RWPE2 (cell line): Measurements from ENCODE around the gene MIEN1.

ENCODE experiments used
- ATAC-seq: fragments of 200-7000 bp; cut with Tn5 transposase; 3 replicates; pipeline ENCODE4 v1.9.1; 2021; ENCODE audit warnings: low read depth
- DNase-seq: peaks from one replicate; pipeline ENCODE4 v3.0.0-alpha.2; 2020; ENCODE audit warnings: low spot score
- H3K27ac ChIP-seq: fragments of 450-650 bp; 2 replicates; pipeline ENCODE4 v1.5.1; 2017; ENCODE audit warnings: mild to moderate bottlenecking; ENCODE audit not compliant: poor library complexity, severe bottlenecking
- H3K27me3 ChIP-seq: fragments of 250-450 bp; sonication (Bioruptor Pico); 2 replicates; pipeline ENCODE4 v1.5.1; 2021; ENCODE audit warnings: mild to moderate bottlenecking, moderate library complexity; ENCODE audit not compliant: insufficient read depth, poor library complexity, severe bottlenecking
- H3K36me3 ChIP-seq: fragments of 250-450 bp; sonication (Bioruptor Pico); 2 replicates; pipeline ENCODE4 v1.5.1; 2020; ENCODE audit warnings: low read depth, mild to moderate bottlenecking, moderate library complexity
- H3K4me1 ChIP-seq: fragments of 250-450 bp; sonication (Bioruptor Pico); 2 replicates; pipeline ENCODE4 v1.5.1; 2021; ENCODE audit warnings: mild to moderate bottlenecking, moderate library complexity; ENCODE audit not compliant: insufficient read depth, poor library complexity, severe bottlenecking
- H3K4me3 ChIP-seq: fragments of 250-450 bp; sonication (Bioruptor Pico); 2 replicates; pipeline ENCODE4 v1.5.1; 2021; ENCODE audit warnings: mild to moderate bottlenecking, moderate library complexity; ENCODE audit not compliant: severe bottlenecking
- H3K9me3 ChIP-seq: fragments of 250-450 bp; sonication (Bioruptor Pico); 2 replicates; pipeline ENCODE4 v1.5.1; 2021; ENCODE audit warnings: mild to moderate bottlenecking, moderate library complexity; ENCODE audit not compliant: severe bottlenecking
- TF ChIP-seq, protein P1 (sequence below): fragments of 450-650 bp; IDR thresholded peaks from one replicate; pipeline ENCODE4 v1.5.1; 2017; ENCODE audit warnings: mild to moderate bottlenecking, moderate library complexity; ENCODE audit not compliant: poor library complexity, severe bottlenecking

Gene MIEN1

GRCh38 chr17:39756380-39757079, 26.2 kb upstream of the MIEN1 start:
- ATAC-seq, result no peak
- H3K4me1 ChIP-seq, result no peaks in the 10 kb centered on the region
- no peak overlapping the region for H3K27ac ChIP-seq

GRCh38 chr17:39755554-39756379, 25.4 kb upstream of the MIEN1 start:
- ATAC-seq (no peak), DNase-seq (no peak)
- Histone ChIP-seq H3K27me3 (no peaks in the 10 kb centered on the region), H3K4me1 (peaks cover under 1% of the 10 kb centered on the region), H3K36me3 (no peaks in the 10 kb centered on the region), H3K27ac (no peak overlapping the region), H3K9me3 (no peaks in the 10 kb centered on the region), H3K4me3 (no peak overlapping the region)
- TF ChIP-seq, protein P1, sequence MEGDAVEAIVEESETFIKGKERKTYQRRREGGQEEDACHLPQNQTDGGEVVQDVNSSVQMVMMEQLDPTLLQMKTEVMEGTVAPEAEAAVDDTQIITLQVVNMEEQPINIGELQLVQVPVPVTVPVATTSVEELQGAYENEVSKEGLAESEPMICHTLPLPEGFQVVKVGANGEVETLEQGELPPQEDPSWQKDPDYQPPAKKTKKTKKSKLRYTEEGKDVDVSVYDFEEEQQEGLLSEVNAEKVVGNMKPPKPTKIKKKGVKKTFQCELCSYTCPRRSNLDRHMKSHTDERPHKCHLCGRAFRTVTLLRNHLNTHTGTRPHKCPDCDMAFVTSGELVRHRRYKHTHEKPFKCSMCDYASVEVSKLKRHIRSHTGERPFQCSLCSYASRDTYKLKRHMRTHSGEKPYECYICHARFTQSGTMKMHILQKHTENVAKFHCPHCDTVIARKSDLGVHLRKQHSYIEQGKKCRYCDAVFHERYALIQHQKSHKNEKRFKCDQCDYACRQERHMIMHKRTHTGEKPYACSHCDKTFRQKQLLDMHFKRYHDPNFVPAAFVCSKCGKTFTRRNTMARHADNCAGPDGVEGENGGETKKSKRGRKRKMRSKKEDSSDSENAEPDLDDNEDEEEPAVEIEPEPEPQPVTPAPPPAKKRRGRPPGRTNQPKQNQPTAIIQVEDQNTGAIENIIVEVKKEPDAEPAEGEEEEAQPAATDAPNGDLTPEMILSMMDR, result no peak

More at GRCh38 chr17:39756380-39757079, 26.2 kb upstream of the MIEN1 start:
- H3K9me3 ChIP-seq, result no peaks in the 10 kb centered on the region
- no peak overlapping the region for H3K4me3 ChIP-seq
- TF ChIP-seq, protein P1, result no peak
- H3K27me3 ChIP-seq, result no peaks in the 10 kb centered on the region
- DNase-seq, result no peak
- no peaks in the 10 kb centered on the region for H3K36me3 ChIP-seq

DNA sequence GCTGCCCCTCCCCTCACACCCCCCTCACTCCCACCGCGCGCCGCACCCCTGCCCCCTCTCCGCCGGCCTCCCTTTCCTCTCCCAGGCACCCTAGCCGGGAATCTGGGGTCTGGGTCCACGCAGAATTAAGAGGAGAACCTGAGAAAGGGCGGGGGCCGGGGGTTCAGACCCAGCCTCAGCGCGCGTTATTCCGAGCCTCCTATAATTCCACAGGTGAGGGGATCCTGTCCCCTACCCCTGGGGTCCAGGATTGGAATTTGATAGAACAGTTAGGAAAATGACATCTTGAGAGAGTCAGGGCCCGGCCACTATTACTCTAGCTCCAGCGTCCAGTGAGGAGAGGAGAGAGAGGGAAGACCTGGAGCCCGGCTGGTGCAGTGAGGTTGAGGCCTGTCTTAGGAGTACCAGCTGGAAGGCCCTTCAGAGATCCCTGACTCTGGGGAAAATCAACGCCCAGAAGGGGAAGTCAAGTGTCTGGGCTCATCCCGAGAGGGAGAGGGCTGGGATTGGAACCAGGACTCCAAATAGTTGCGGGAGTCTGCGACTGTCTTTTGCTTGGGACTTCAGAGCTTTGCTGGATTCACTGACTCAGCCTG, 24.7 kb upstream of the MIEN1 start:
- TF ChIP-seq, protein P1, result no peak
- H3K4me1 ChIP-seq, result peaks cover 7% of the 10 kb centered on the region
- H3K4me3 ChIP-seq, result peak overlapping the region; percentile 43
- DNase-seq (no peak), ATAC-seq (no peak)
- no peaks in the 10 kb centered on the region for H3K27me3 ChIP-seq
- H3K27ac ChIP-seq, result peak overlapping the region; percentile 44
- H3K9me3 ChIP-seq, result no peaks in the 10 kb centered on the region
- no peaks in the 10 kb centered on the region for H3K36me3 ChIP-seq

GRCh38 chr17:39754161-39754957, 24.0 kb upstream of the MIEN1 start:
- TF ChIP-seq, protein P1, result peak; percentile 98
- H3K9me3 ChIP-seq, result no peaks in the 10 kb centered on the region
- no peaks in the 10 kb centered on the region for H3K27me3 ChIP-seq
- DNase-seq, result peak; percentile 90
- no peaks in the 10 kb centered on the region for H3K36me3 ChIP-seq
- H3K4me1 ChIP-seq, result peaks cover 14% of the 10 kb centered on the region
- ATAC-seq, result peak; percentile 81
- H3K27ac ChIP-seq, result peak overlapping the region; percentile 44
- H3K4me3 ChIP-seq, result peak overlapping the region; percentile 43
